ENCODE results near the gene GFI1. TPM values are rescaled to one million over a fixed set of nuclear protein-coding genes. Genes with fewer than 3 reads are reported as not detected.

GFI1 gene
- total and polyA plus RNA-seq, 8 donors: 0.37 to 34.4 (median 1.2) TPM

DNA sequence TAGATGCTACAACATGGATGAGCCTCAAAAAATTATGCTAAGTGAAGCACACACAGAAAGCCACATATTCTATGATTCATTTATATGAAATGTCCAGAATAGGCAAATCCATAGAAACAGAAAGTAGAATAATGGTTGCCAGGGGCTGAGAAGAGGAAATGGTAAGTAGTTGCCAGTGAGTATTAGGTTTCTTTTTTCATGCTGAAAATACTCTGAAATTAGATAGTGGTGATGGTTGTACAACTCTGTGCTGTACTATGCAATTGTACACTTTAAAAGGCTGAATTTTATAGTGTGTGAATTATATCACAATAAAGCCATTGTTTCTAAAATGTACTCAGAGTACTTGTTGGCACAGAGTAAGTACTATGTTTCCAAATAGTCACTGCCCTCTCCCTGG lies 15.5 kb upstream of the GFI1 start:
- Histone ChIP-seq H3K4me3 (no peak overlapping the region), H3K36me3 (no peaks in the 10 kb centered on the region), H3K27me3 (no peaks in the 10 kb centered on the region), H3K27ac (no peak overlapping the region), H3K4me1 (no peaks in the 10 kb centered on the region), H3K9me3 (peaks cover 0 to 3% (median 0%) of the 10 kb centered on the region in 4 donors)
- intact Hi-C loops (cut with DNase I; ENCODE audit: low total_unique reads): no loop called here
- DNase-seq: no peak
- TF ChIP-seq EP300 (IDR thresholded peaks at IDR 0.05): no peak
- no peak for TF ChIP-seq POLR2AphosphoS5 (IDR thresholded peaks at IDR 0.05)
- no peak for TF ChIP-seq POLR2A (IDR thresholded peaks at IDR 0.05)
- TF ChIP-seq, protein P1, sequence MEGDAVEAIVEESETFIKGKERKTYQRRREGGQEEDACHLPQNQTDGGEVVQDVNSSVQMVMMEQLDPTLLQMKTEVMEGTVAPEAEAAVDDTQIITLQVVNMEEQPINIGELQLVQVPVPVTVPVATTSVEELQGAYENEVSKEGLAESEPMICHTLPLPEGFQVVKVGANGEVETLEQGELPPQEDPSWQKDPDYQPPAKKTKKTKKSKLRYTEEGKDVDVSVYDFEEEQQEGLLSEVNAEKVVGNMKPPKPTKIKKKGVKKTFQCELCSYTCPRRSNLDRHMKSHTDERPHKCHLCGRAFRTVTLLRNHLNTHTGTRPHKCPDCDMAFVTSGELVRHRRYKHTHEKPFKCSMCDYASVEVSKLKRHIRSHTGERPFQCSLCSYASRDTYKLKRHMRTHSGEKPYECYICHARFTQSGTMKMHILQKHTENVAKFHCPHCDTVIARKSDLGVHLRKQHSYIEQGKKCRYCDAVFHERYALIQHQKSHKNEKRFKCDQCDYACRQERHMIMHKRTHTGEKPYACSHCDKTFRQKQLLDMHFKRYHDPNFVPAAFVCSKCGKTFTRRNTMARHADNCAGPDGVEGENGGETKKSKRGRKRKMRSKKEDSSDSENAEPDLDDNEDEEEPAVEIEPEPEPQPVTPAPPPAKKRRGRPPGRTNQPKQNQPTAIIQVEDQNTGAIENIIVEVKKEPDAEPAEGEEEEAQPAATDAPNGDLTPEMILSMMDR (IDR thresholded peaks at IDR 0.05): no peak

DNA sequence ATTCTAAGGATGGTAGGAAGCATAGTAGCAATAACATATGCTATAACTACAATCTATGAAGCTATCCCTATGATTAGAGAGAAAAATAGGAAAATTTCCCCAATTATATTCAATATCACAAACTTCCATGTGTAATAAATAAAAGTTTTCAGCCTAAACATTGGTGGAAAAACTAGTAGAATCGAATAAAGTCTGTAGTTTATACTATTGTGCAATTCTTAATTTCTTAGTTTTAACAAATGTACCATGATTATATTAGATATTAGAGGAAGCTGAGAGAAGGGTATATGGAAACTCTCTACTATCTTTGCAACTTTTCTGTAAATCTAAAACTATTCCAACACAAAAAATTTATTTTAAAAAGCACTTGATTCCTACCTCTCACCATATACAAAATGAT lies 13.8 kb upstream of the GFI1 start:
- H3K9me3 ChIP-seq: peaks cover 0 to 3% (median 0%) of the 10 kb centered on the region in 4 donors
- no peaks in the 10 kb centered on the region for H3K4me1 ChIP-seq
- no peak for TF ChIP-seq POLR2A (IDR thresholded peaks at IDR 0.05)
- TF ChIP-seq EP300 (IDR thresholded peaks at IDR 0.05): no peak
- TF ChIP-seq POLR2AphosphoS5 (IDR thresholded peaks at IDR 0.05): no peak
- TF ChIP-seq, protein P1 (IDR thresholded peaks at IDR 0.05): no peak
- H3K27me3 ChIP-seq: no peaks in the 10 kb centered on the region
- no peak overlapping the region for H3K27ac ChIP-seq
- H3K36me3 ChIP-seq: no peaks in the 10 kb centered on the region
- intact Hi-C loops (cut with DNase I; ENCODE audit: low total_unique reads): no loop called here
- no peak for DNase-seq
- no peak overlapping the region for H3K4me3 ChIP-seq
- 65 to 84% (median 69%) methylated on average over 1 of the region's 1 CpG for WGBS, 5 donors

- WGBS, 5 donors: 61 to 73% (median 65%) methylated on average over 2 of the region's 2 CpGs
- intact Hi-C loops (cut with DNase I; ENCODE audit: low total_unique reads): no loop called here
- H3K4me3 ChIP-seq: no peak overlapping the region
- H3K36me3 ChIP-seq: no peaks in the 10 kb centered on the region
- H3K4me1 ChIP-seq: no peaks in the 10 kb centered on the region
- TF ChIP-seq POLR2A (IDR thresholded peaks at IDR 0.05) (no peak), POLR2AphosphoS5 (IDR thresholded peaks at IDR 0.05) (no peak), EP300 (IDR thresholded peaks at IDR 0.05) (no peak)
- TF ChIP-seq, protein P1 (IDR thresholded peaks at IDR 0.05): no peak
- no peak for DNase-seq
- H3K9me3 ChIP-seq: peaks cover 0 to 3% (median 0%) of the 10 kb centered on the region in 4 donors
- no peak overlapping the region for H3K27ac ChIP-seq
- H3K27me3 ChIP-seq: no peaks in the 10 kb centered on the region
Observed at GRCh38 chr1:92495392-92496063, 8.8 kb upstream of the GFI1 start.

DNA sequence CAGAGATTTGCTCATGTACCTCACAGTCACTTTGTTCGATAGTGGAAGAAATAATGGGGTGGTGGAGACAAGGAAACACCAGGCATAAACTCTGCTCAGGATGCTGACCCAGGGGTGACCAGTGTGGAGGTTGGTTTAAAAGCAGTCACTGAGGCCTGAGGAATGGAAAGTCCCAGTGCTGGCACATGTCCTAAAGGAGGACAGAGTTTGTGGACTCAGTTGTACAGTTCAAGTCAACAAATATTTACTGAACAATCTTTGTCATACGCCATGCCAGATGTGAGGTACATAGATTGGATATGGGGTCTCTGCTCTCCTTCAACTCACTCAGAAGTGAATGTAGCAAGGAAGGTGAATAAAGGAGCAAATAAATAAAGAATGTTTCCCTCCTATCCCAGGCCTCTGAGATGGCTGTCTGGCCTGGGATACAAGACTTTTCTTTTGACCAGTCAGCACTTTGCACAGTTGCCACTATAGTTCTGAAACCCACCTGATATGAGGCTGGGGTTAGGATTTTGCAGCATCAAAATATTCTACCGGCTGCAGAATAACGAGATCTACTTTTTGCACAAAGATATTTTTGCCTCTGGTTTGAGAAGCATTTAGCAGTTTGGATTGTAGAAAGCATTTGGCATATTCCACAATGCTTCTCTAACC lies 7.9 kb upstream of the GFI1 start:
- no peaks in the 10 kb centered on the region for H3K4me1 ChIP-seq
- H3K4me3 ChIP-seq: no peak overlapping the region
- no peaks in the 10 kb centered on the region for H3K36me3 ChIP-seq
- H3K27ac ChIP-seq: no peak overlapping the region
- no peak for DNase-seq
- 81 to 88% (median 84%) methylated on average over 4 of the region's 4 CpGs for WGBS, 5 donors
- peaks cover 0 to 3% (median 0%) of the 10 kb centered on the region in 4 donors for H3K9me3 ChIP-seq
- H3K27me3 ChIP-seq: peaks cover 0 to 3% (median 0%) of the 10 kb centered on the region in 3 donors
- intact Hi-C loops (cut with DNase I; ENCODE audit: low total_unique reads): no loop called here
- TF ChIP-seq EP300 (IDR thresholded peaks at IDR 0.05) (no peak), POLR2A (IDR thresholded peaks at IDR 0.05) (no peak), POLR2AphosphoS5 (IDR thresholded peaks at IDR 0.05) (no peak)
- TF ChIP-seq, protein P1 (IDR thresholded peaks at IDR 0.05): no peak
